GM12801 (cell line): ENCODE data around the gene RUNX1.

Experiments
- CTCF ChIP-seq: IDR thresholded peaks from one replicate; pipeline ENCODE4 v1.5.1; 2011; ENCODE audit warnings: control low read depth; ENCODE audit not compliant: insufficient read length; ENCODE audit errors: extremely low read depth

RUNX1 gene

GRCh38 chr21:34936883-34937563 lies 112.1 kb downstream of the RUNX1 start:
- TF ChIP-seq CTCF = no peak

- no peak for TF ChIP-seq CTCF
These were observed 112.7 kb downstream of the RUNX1 start for GRCh38 chr21:34936371-34936789.

GRCh38 chr21:34935898-34936297 lies 113.2 kb downstream of the RUNX1 start:
- TF ChIP-seq CTCF = no peak

GRCh38 chr21:34935452-34935851 lies 113.7 kb downstream of the RUNX1 start:
- no peak for TF ChIP-seq CTCF

- no peak for TF ChIP-seq CTCF
These were observed 114.8 kb downstream of the RUNX1 start for GRCh38 chr21:34934350-34934749.

GRCh38 chr21:34933609-34934335 lies 115.3 kb downstream of the RUNX1 start:
- TF ChIP-seq CTCF = no peak

GRCh38 chr21:34932233-34932632 lies 116.9 kb downstream of the RUNX1 start:
- TF ChIP-seq CTCF = no peak
